ENCODE results near the gene ADRM1. TPM values are rescaled to one million over a fixed set of nuclear protein-coding genes. Genes with fewer than 3 reads are reported as not detected.
A peak's percentile ranks its signal among the peaks of the same experiment; 100 is the strongest.

Gene ADRM1
- total and polyA plus RNA-seq, 10 donors = 60.5 to 112 (median 79.2) TPM

- no peak overlapping the region for H3K27ac ChIP-seq
- no peak for DNase-seq
- peaks cover 0 to 90% (median 44%) of the 10 kb centered on the region in 6 donors for H3K36me3 ChIP-seq
Measured at GRCh38 chr20:62319346-62319909, 16.6 kb downstream of the ADRM1 start.

GRCh38 chr20:62320581-62321354 is 18.0 kb downstream of the ADRM1 start:
- Histone ChIP-seq H3K36me3 (peaks cover 0 to 90% (median 37%) of the 10 kb centered on the region in 6 donors), H3K4me3 (no peak overlapping the region), H3K4me1 (no peaks in the 10 kb centered on the region), H3K9me3 (no peaks in the 10 kb centered on the region), H3K27me3 (replicated peaks in 1 of 7) (no peaks in the 10 kb centered on the region), H3K27ac (no peak overlapping the region)
- intact Hi-C loops (cut with DNase I; ENCODE audit: low total_unique reads) = no loop called here
- TF ChIP-seq CTCF (IDR thresholded peaks at IDR 0.05 in 8 of 11, conservative IDR thresholded peaks at IDR 0.05 in 3 of 11) = no peak
- TF ChIP-seq POLR2A (IDR thresholded peaks at IDR 0.05) = no peak
- TF ChIP-seq POLR2AphosphoS5 (IDR thresholded peaks at IDR 0.05) = peak in 2 of 3 donors; percentile 34 to 51
- no peak for DNase-seq
- 88 to 95% (median 94%) methylated on average over 17 to 22 of the region's 22 CpGs for WGBS, 5 donors

More at GRCh38 chr20:62319346-62319909, 16.6 kb downstream of the ADRM1 start:
- no peak for TF ChIP-seq POLR2A (IDR thresholded peaks at IDR 0.05)
- peak in 1 of 3 donors; percentile 36 for TF ChIP-seq POLR2AphosphoS5 (IDR thresholded peaks at IDR 0.05)
- no peak for TF ChIP-seq CTCF (IDR thresholded peaks at IDR 0.05 in 8 of 11, conservative IDR thresholded peaks at IDR 0.05 in 3 of 11)
- Histone ChIP-seq H3K9me3 (no peaks in the 10 kb centered on the region), H3K27me3 (replicated peaks in 1 of 7) (no peaks in the 10 kb centered on the region), H3K4me1 (no peaks in the 10 kb centered on the region), H3K4me3 (no peak overlapping the region)
- 84 to 89% (median 87%) methylated on average over 18 to 29 of the region's 29 CpGs for WGBS, 5 donors
- intact Hi-C loops (cut with DNase I; ENCODE audit: low total_unique reads) = no loop called here

GRCh38 chr20:62321521-62321948 is 18.7 kb downstream of the ADRM1 start:
- H3K36me3 ChIP-seq = peaks cover 0 to 90% (median 32%) of the 10 kb centered on the region in 6 donors
- TF ChIP-seq POLR2AphosphoS5 (IDR thresholded peaks at IDR 0.05) = no peak
- TF ChIP-seq CTCF (IDR thresholded peaks at IDR 0.05 in 8 of 11, conservative IDR thresholded peaks at IDR 0.05 in 3 of 11) = no peak
- no peak for TF ChIP-seq POLR2A (IDR thresholded peaks at IDR 0.05)
- DNase-seq = no peak
- 87 to 95% (median 89%) methylated on average over 6 to 7 of the region's 7 CpGs for WGBS, 5 donors
- no peaks in the 10 kb centered on the region for H3K9me3 ChIP-seq
- intact Hi-C loops (cut with DNase I; ENCODE audit: low total_unique reads) = no loop called here
- H3K4me3 ChIP-seq = no peak overlapping the region
- no peaks in the 10 kb centered on the region for H3K27me3 ChIP-seq (replicated peaks in 1 of 7)
- no peak overlapping the region for H3K27ac ChIP-seq
- no peaks in the 10 kb centered on the region for H3K4me1 ChIP-seq

- intact Hi-C loops (cut with DNase I; ENCODE audit: low total_unique reads) = no loop called here
- Histone ChIP-seq H3K4me1 (no peaks in the 10 kb centered on the region), H3K4me3 (no peak overlapping the region), H3K27me3 (replicated peaks in 1 of 7) (no peaks in the 10 kb centered on the region), H3K27ac (no peak overlapping the region), H3K36me3 (peaks cover 0 to 90% (median 32%) of the 10 kb centered on the region in 6 donors), H3K9me3 (no peaks in the 10 kb centered on the region)
- TF ChIP-seq POLR2A (IDR thresholded peaks at IDR 0.05) (no peak), CTCF (IDR thresholded peaks at IDR 0.05 in 8 of 11, conservative IDR thresholded peaks at IDR 0.05 in 3 of 11) (no peak), POLR2AphosphoS5 (IDR thresholded peaks at IDR 0.05) (no peak)
- DNase-seq = no peak
- WGBS, 5 donors = 95 to 100% (median 98%) methylated on average over 1 to 16 of the region's 16 CpGs
Measured at GRCh38 chr20:62321975-62322374, 19.2 kb downstream of the ADRM1 start.

Measured in spleen (tissue), 11 donors.